Lower leg skin (tissue), 4 donors: ENCODE data around the gene UBTD1. TPM values are rescaled to one million over a fixed set of nuclear protein-coding genes. Genes with fewer than 3 reads are reported as not detected.
"Not testable (repeated sequence)": the region's sequence is repeated elsewhere in the genome, so short reads cannot be mapped to it uniquely, and the experiment has no call there.

Experiments used
- DNase-seq, 2 donors: peaks; one replicate each; pipeline ENCODE4 v3.0.0-alpha.2; 2019; ENCODE audit warnings: low spot score in 2 of 2
- H3K4me3 ChIP-seq: fragments of 200-600 bp; sonication (generic); 2 replicates; pipeline ENCODE4 v1.5.1; 2017; ENCODE audit warnings: mild to moderate bottlenecking, low read depth; ENCODE audit not compliant: poor library complexity, severe bottlenecking
- POLR2A ChIP-seq, 2 donors: fragments of 450-650 bp; IDR thresholded peaks; one replicate each; pipeline ENCODE4 v1.6.1; 2016 to 2017; ENCODE audit warnings: antibody characterized with exemption in 2 of 2, mild to moderate bottlenecking in 1 of 2, moderate library complexity in 1 of 2
- WGBS, 2 donors: methylation state at CpG; one replicate each; pipeline ENCODE4 v1.1.5; 2018; 5-methylcytosine and 5-hydroxymethylcytosine counted together
- intact Hi-C: fragments of 100-400 bp; cut with DNase I; formaldehyde crosslinking; loops from one replicate; pipeline ENCODE4 v1.15.0; 2023; ENCODE audit warnings: low total_unique reads
- total RNA-seq, 4 donors: library from RNA; depleted of rRNA; stranded (reverse); fragments of >200 nt; gene quantifications; one replicate each; pipeline ENCODE4 v1.1.0, GENCODE V29; 2016
- TF ChIP-seq, protein P1 (sequence below), 3 donors: fragments of 450-650 bp; IDR thresholded peaks; one replicate each; pipeline ENCODE4 v1.5.1; 2016; ENCODE audit warnings: antibody characterized with exemption in 3 of 3, mild to moderate bottlenecking in 3 of 3, moderate library complexity in 2 of 3

UBTD1 gene
- total RNA-seq, 4 donors from 2014 or later = 42.7 to 60.6 (median 59.6) TPM

DNA sequence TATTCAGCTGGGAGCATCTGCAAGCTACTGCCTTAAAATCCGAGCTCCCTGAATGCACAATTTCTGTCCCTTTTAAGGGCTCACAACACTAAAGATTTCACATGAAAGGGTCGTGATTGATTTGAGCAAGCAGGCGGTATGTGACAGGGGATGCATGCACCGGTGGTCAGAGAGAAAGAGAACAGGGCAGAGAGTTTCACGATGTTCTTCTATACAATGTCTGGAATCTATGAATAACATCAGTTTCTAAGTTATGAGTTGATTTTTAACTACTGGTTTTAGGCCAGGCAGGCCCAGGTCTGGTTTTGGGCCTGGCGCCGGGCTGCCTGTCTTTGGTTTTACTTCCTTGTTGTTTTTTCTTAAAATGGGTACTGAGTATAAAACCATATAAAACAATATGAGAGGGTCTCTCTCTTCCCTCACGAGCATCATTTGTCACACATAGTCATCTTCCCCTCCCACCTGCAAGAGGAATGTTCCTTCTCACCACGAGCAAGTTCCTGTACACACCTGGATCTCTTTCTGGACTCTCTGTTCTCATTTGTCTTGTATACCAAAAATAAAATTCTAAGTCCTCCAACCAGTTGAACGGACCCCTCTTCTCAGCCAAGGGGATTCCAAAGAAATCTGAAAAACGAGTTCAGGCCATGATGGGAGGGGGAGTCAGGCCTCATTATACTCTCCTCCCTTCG is 62.8 kb downstream of the UBTD1 start:
- H3K4me3 ChIP-seq, intact Hi-C loops, DNase-seq: not testable (repeated sequence)
- WGBS, 2 donors = 90% methylated on average over 12 of the region's 12 CpGs

DNA sequence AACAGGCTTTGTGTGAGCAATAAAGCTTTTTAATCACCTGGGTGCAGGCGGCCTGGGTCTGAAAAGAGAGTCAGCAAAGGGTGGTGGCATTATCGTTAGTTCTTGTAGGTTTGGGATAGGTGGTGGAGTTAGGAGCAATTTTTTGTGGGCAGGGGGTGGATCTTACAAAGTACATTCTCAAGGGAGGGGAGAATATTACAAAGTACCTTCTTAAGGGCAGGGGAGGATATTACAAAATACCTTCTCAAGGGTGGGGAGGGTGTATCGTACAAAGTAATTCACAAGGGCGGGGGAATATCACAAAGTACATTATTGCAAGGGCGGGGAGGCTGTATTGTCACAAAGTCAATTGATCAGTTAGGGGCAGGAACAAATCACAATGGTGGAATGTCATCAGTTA is 63.6 kb downstream of the UBTD1 start:
- H3K4me3 ChIP-seq, DNase-seq, intact Hi-C loops: not testable (repeated sequence)
- WGBS, 2 donors = 88 to 93% methylated on average over 5 of the region's 5 CpGs

GRCh38 chr10:97563337-97563736 is 64.6 kb downstream of the UBTD1 start:
- no peak for DNase-seq
- TF ChIP-seq, protein P1, sequence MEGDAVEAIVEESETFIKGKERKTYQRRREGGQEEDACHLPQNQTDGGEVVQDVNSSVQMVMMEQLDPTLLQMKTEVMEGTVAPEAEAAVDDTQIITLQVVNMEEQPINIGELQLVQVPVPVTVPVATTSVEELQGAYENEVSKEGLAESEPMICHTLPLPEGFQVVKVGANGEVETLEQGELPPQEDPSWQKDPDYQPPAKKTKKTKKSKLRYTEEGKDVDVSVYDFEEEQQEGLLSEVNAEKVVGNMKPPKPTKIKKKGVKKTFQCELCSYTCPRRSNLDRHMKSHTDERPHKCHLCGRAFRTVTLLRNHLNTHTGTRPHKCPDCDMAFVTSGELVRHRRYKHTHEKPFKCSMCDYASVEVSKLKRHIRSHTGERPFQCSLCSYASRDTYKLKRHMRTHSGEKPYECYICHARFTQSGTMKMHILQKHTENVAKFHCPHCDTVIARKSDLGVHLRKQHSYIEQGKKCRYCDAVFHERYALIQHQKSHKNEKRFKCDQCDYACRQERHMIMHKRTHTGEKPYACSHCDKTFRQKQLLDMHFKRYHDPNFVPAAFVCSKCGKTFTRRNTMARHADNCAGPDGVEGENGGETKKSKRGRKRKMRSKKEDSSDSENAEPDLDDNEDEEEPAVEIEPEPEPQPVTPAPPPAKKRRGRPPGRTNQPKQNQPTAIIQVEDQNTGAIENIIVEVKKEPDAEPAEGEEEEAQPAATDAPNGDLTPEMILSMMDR (IDR thresholded peaks at IDR 0.05) = no peak
- no peak for TF ChIP-seq POLR2A (IDR thresholded peaks at IDR 0.05)
- H3K4me3 ChIP-seq = no peak overlapping the region
- WGBS, 2 donors = 92 to 96% methylated on average over 4 of the region's 4 CpGs
- intact Hi-C loops = no loop called here

DNA sequence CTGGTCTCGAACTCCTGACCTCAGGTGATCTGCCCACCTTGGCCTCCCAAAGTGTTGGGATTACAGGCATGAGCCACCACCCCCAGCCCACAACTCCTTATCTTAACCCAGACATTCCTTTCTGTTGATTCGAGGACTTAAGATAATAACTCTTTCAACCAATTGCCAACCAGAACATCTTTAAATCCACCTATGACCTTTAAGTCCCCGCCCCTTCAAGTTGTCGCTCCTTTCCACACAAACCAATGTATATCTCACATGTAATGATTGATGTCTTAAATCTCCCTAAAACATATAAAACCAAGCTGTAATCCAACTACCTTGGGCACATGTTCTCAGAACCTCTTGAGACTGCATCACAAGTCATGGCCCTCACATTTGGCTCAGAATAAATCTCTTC is 66.1 kb downstream of the UBTD1 start:
- TF ChIP-seq, protein P1 (IDR thresholded peaks at IDR 0.05) = no peak
- no peak for TF ChIP-seq POLR2A (IDR thresholded peaks at IDR 0.05)

GRCh38 chr10:97566336-97566996 is 67.7 kb downstream of the UBTD1 start:
- no peak for DNase-seq
- TF ChIP-seq, protein P1 (IDR thresholded peaks at IDR 0.05) = no peak
- 61 to 68% methylated on average over 2 of the region's 2 CpGs for WGBS, 2 donors
- no peak overlapping the region for H3K4me3 ChIP-seq
- intact Hi-C loops = no loop called here

More for the DNA sequence above, 66.1 kb downstream of the UBTD1 start:
- no peak overlapping the region for H3K4me3 ChIP-seq
- WGBS, 2 donors = 92 to 93% methylated on average over 4 of the region's 4 CpGs
- no peak for DNase-seq
- intact Hi-C loops = no loop called here

GRCh38 chr10:97567891-97568290 is 69.2 kb downstream of the UBTD1 start:
- H3K4me3 ChIP-seq = no peak overlapping the region
- no peak for DNase-seq
- WGBS, 2 donors = 93 to 95% methylated on average over 15 of the region's 15 CpGs
- intact Hi-C loops = no loop called here
- TF ChIP-seq, protein P1 (IDR thresholded peaks at IDR 0.05) = no peak
- no peak for TF ChIP-seq POLR2A (IDR thresholded peaks at IDR 0.05)
